H7 (cell line): ENCODE measurements around the gene CCDC150. TPM values are rescaled to one million over a fixed set of nuclear protein-coding genes. Genes with fewer than 3 reads are reported as not detected.

Experiments
- DNase-seq: peaks from one replicate; pipeline ENCODE4 v3.0.0; 2012
- H3K27me3 ChIP-seq: 2 replicates; pipeline ENCODE4 v1.6.0; 2011; ENCODE audit warnings: mild to moderate bottlenecking, low read length; ENCODE audit not compliant: control insufficient read depth, insufficient read depth
- H3K36me3 ChIP-seq: replicated peaks from 2 replicates; pipeline ENCODE4 v1.5.1; 2011; ENCODE audit warnings: low read length; ENCODE audit not compliant: control insufficient read depth, insufficient read depth
- H3K4me3 ChIP-seq: 2 replicates; pipeline ENCODE4 v1.5.1; 2011; ENCODE audit warnings: low read depth, mild to moderate bottlenecking, control low read depth, low read length, moderate library complexity; ENCODE audit not compliant: insufficient read depth
- total RNA-seq: library from RNA; depleted of rRNA; stranded (reverse); fragments of >200 nt; shearing (Covaris generic); gene quantifications from 2 replicates; pipeline ENCODE4 v1.2.3, GENCODE V29; 2014; rRNA removed

CCDC150 gene
- total RNA-seq, 1 experiment from 2014 or later: 18.4 TPM

DNA sequence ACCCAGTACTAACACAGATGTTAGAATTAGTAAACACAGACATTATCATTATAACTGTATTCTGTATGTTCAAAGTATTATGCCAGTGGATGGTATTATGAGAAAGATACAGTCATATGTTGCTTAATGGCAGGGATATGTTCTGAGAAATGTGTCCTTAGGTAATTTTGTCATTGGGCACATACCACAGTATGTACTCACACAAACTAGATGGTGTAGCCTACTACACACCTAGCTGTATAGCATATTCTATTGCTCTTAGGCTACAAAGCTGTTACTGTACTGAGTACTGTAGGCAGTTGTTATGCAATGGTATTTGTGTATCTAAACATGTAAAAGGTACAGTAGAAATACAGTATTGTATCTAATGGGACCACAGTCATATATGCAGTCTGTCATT, 106.2 kb downstream of the CCDC150 start:
- DNase-seq: no peak
- H3K27me3 ChIP-seq: no peaks in the 10 kb centered on the region
- H3K36me3 ChIP-seq: no peaks in the 10 kb centered on the region
- H3K4me3 ChIP-seq: no peak overlapping the region

DNA sequence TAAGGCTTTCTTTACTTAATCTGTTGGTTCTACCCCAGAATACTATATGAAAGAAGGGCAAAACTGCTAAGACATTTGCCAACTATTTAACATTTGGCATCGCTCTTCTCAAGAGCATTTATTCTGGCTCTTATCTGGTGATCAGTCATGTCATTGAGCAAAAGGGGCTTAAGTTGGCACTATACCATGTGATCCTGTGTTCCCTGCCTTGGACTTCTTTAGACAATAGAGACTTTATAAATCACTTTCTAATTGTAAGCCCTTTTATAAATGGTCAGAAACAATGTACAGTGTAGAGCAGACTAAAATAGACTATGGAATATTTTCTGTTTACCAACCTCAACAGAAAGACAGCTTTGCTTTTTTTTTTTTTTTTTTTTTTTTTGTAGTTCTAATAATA, 107.9 kb downstream of the CCDC150 start:
- H3K4me3 ChIP-seq: no peak overlapping the region
- H3K27me3 ChIP-seq: no peaks in the 10 kb centered on the region
- no peak for DNase-seq
- H3K36me3 ChIP-seq: no peaks in the 10 kb centered on the region

DNA sequence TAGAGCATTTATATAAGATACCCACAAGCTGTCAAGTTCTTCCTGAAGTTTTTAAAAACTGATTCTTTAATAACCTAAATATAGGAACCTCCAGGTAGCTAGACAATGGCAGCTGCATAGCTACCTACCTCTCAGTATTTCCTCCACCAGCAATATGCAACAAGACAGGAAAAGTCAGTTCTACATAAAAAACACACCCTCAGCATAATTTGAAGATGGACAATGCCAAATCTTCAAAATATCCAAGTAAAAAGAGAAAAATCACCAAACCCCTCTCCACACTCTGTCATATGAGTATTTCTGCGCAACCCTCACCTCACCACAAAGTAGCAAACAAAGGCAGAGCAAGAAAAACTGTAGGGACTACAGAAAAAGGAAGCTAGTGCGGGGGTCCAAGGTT, 108.6 kb downstream of the CCDC150 start:
- no peak overlapping the region for H3K4me3 ChIP-seq
- DNase-seq: no peak
- H3K36me3 ChIP-seq: no peaks in the 10 kb centered on the region
- H3K27me3 ChIP-seq: no peaks in the 10 kb centered on the region

DNA sequence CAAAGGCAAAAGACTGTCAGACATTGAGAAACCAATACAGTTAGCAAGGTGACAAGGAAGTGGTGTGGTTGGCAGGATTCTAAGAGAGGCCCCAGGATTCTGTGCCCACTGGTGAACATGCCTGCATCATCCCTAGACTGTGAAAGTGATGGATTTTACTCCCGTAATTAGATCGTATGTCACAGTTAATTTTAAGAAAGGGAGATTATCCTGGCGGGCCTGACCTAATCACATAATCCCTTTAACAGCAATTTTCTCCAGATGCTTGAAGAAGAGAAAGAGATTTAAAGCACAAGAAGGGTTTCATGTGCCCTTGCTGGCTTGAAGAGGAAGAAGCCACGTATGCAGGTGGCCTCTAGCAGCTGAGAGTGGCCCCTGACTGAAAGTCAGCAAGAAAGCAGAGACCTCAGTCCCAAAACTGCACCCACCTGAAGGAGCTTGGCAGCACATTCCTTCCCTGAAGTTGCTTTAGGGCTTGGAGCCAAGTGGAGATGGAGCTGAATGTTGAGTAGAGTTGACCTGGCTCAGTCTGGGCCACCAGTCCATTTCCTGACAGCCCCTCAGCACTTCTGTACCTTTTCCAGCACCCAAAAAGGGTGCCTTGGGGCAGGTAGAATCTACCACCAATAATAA, 110.9 kb downstream of the CCDC150 start:
- no peak for DNase-seq
- Histone ChIP-seq H3K4me3 (no peak overlapping the region), H3K36me3 (no peaks in the 10 kb centered on the region), H3K27me3 (no peaks in the 10 kb centered on the region)

DNA sequence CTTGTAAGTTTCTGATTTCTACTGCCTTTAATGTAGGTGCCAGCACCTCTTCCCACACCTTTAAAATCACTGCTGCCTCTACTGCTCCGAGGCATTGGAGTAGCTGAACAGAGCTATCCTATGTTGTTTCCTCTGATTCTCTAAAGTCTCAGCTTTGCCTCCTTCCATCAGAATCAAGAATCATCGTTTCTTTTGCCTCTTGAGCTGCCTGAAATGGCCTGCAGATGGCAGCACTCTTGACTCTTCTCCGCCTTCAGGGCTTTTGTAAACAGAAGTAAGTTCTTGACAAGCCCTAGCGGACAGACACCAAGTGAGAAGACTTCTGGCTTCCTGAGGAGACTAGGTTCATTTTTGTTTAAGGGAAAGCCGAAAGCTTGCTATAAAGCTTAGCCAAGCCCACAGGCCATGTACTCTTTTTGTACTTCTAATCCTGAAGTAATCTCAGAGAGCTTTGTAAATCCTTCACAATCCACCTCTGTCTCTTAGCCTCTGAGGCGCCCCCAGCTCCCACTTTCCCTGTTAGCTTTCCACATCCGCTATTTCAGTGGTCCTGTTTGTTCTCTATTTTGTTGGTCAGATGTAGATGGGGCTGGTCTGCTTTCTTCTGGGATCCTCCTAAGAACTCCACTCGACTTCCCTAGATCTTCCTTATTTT, 111.6 kb downstream of the CCDC150 start:
- Histone ChIP-seq H3K27me3 (no peaks in the 10 kb centered on the region), H3K36me3 (no peaks in the 10 kb centered on the region), H3K4me3 (no peak overlapping the region)
- peak; percentile 66 for DNase-seq

DNA sequence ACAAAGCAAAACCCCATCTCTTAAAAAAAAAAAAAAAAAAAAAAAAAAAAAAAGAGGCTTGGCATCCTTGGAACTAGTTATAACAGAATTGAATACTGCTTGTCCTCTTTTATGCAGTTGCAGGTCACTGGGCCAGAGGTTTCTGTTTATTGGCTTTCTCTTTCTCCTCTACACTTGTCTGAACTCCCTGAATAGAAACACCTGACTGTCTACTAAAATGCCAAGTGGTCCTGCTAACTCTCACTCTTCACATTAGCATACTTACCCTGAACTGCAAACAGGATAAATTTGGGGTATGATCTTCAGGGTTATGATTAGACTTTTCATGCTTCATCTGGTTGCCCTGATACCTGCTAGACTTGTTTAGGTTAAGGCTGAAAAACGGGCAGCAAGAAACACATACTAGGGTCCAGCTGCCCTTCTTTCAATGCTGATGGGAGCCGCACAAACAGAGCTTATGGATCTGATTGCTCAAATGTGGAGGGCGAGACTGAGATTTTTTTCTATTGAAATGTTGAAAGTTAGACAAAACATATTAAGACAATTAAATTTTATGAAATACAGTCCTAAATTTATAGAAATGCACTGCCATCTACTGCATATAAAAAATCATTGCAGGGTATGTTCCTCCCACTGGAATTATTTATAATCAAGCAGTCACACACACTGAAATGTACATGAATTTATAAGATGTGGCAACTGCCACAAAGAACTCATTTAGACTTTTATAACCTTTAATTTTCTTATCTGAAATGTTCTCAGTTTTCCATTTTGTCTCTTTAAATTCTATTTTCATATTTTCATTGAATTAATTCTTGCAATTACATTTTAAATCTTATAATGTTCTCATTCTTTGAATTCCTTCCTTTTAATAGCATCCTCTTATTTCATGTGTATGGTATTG, 119.2 kb downstream of the CCDC150 start:
- DNase-seq: no peak
- Histone ChIP-seq H3K4me3 (no peak overlapping the region), H3K27me3 (no peaks in the 10 kb centered on the region), H3K36me3 (peaks cover 1% of the 10 kb centered on the region; the same call in 1 of the 2 replicates)

DNA sequence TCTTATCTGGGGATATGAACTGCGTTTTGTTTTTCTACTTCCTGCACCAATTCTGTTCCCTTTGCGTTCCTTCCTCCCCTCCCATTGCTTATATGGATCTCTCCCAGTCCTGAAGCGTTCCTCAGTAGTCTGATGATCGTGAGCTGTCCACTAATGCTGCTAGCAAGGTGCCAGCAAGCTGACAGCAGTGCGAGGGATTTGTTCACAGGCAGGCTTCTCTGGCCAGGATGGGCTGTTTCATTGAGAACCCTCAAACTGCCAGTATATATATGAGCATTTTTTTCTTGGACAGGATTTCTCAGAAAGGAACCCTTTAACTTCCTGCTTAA, 119.8 kb downstream of the CCDC150 start:
- no peaks in the 10 kb centered on the region for H3K27me3 ChIP-seq
- no peak for DNase-seq
- peaks cover 1% of the 10 kb centered on the region; the same call in 1 of the 2 replicates for H3K36me3 ChIP-seq
- H3K4me3 ChIP-seq: no peak overlapping the region

DNA sequence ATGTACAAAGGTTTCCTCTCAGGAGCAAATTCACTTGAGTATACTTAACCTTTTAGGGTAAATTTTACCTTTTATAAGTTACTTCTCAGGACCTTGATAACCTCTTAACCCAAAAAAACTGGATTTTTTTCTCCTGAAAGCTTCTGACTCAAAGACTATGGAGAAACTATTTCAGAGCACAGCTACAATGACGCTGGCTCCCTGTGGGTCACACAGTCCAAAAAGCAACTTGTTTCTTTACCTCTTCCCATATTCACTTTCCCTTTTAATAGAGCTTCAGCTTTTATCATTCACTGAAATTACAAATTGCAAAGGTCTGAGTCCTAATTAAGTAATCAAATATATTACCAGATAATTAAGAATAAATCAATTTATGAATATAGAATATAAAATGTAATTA, 127.6 kb downstream of the CCDC150 start:
- Histone ChIP-seq H3K27me3 (no peaks in the 10 kb centered on the region), H3K36me3 (peaks cover 4% of the 10 kb centered on the region; the same call in 1 of the 2 replicates), H3K4me3 (no peak overlapping the region)
- DNase-seq: no peak

Other genes with a start within 250 kb of the CCDC150 start
- gene HECW2, start 46.2 kb upstream of the CCDC150 start, total RNA-seq: 2.1 and 2.2 TPM in 2 replicates
- 42.6 and 59.6 TPM in 2 replicates for gene GTF3C3, start 160.0 kb downstream of the CCDC150 start, total RNA-seq
- gene C2orf66, start 169.6 kb downstream of the CCDC150 start, total RNA-seq: not detected in 2 replicates